Measurements from ENCODE around the gene SLC25A34.

- TF ChIP-seq POLR2AphosphoS5 (IDR thresholded peaks at IDR 0.05; ENCODE audit: borderline replicate concordance, low read depth, low read length) (no peak), EZH2 (IDR thresholded peaks at IDR 0.05) (no peak)
Observed at GRCh38 chr1:15770313-15770962, 34.4 kb downstream of the SLC25A34 start.

Measured in SK-N-MC (cell line).